ENCODE measurements around the gene TLE7. TPM values are rescaled to one million over a fixed set of nuclear protein-coding genes. Genes with fewer than 3 reads are reported as not detected.

TLE7 gene
- total RNA-seq = not detected

GRCh38 chr16:71442051-71442440 lies at the start of gene TLE7:
Gene TLE7, minus strand, starts transcription at chr16:71442054. Its CDS starts 8,730 bp downstream, at chr16:71433324.
- WGBS, 2 donors = 76 to 78% methylated on average over 7 to 9 of the region's 13 CpGs
- Histone ChIP-seq H3K4me3 (no peak within 1 kb of the TSS), H3K4me1 (no peaks in the 10 kb centered on the region), H3K27me3 (peaks cover 0 to 20% (median 0%) of the 10 kb centered on the region in 4 donors), H3K27ac (no peak within 1 kb of the TSS), H3K36me3 (no peaks in the 10 kb centered on the region), H3K9me3 (peaks cover 9 to 56% (median 26%) of the 10 kb centered on the region in 3 donors)
- intact Hi-C loops (cut with DNase I) = no loop called here
- no peak for DNase-seq
- TF ChIP-seq POLR2A (IDR thresholded peaks at IDR 0.05) = no peak
- no peak for TF ChIP-seq CTCF (IDR thresholded peaks at IDR 0.05)

- Histone ChIP-seq H3K4me1 (no peaks in the 10 kb centered on the region), H3K27me3 (no peaks in the 10 kb centered on the region), H3K36me3 (no peaks in the 10 kb centered on the region), H3K27ac (no peak overlapping the region), H3K9me3 (no peaks in the 10 kb centered on the region), H3K4me3 (no peak overlapping the region)
- WGBS, 2 donors = 47 to 64% methylated on average over 3 of the region's 3 CpGs
- intact Hi-C loops (cut with DNase I) = no loop called here
- TF ChIP-seq POLR2A (IDR thresholded peaks at IDR 0.05) = no peak
- TF ChIP-seq CTCF (IDR thresholded peaks at IDR 0.05) = no peak
- DNase-seq = no peak
Observed at GRCh38 chr16:71491054-71491453, 49.2 kb upstream of the TLE7 start.

GRCh38 chr16:71490361-71490760 lies 48.5 kb upstream of the TLE7 start:
- no peak overlapping the region for H3K27ac ChIP-seq
- intact Hi-C loops (cut with DNase I) = no loop called here
- TF ChIP-seq POLR2A (IDR thresholded peaks at IDR 0.05) = no peak
- no peak for TF ChIP-seq CTCF (IDR thresholded peaks at IDR 0.05)
- DNase-seq = no peak
- no peaks in the 10 kb centered on the region for H3K9me3 ChIP-seq
- H3K36me3 ChIP-seq = no peaks in the 10 kb centered on the region
- H3K27me3 ChIP-seq = no peaks in the 10 kb centered on the region
- H3K4me1 ChIP-seq = no peaks in the 10 kb centered on the region
- H3K4me3 ChIP-seq = no peak overlapping the region

- no peaks in the 10 kb centered on the region for H3K27me3 ChIP-seq
- no peak within 1 kb of the TSS for H3K4me3 ChIP-seq
Observed at GRCh38 chr16:71489122-71489521, 47.3 kb upstream of the TLE7 start, which contains the start of gene ZNF19. Gene ZNF19, minus strand, starts transcription at chr16:71489324. Its CDS starts 7,210 bp downstream, at chr16:71482114.

More at GRCh38 chr16:71489122-71489521, 47.3 kb upstream of the TLE7 start, which contains the start of gene ZNF19:
- H3K9me3 ChIP-seq = no peaks in the 10 kb centered on the region
- H3K36me3 ChIP-seq = no peaks in the 10 kb centered on the region
- TF ChIP-seq CTCF (IDR thresholded peaks at IDR 0.05) (no peak), POLR2A (IDR thresholded peaks at IDR 0.05) (no peak)
- 80 to 91% methylated on average over 20 to 22 of the region's 22 CpGs for WGBS, 2 donors
- no peak for DNase-seq
- intact Hi-C loops (cut with DNase I) = no loop called here
- no peak within 1 kb of the TSS for H3K27ac ChIP-seq
- H3K4me1 ChIP-seq = peaks cover 0 to 5% (median 4%) of the 10 kb centered on the region in 3 donors
